ENCODE data around the gene KCNG3.

The KCNG3 gene, protein sequence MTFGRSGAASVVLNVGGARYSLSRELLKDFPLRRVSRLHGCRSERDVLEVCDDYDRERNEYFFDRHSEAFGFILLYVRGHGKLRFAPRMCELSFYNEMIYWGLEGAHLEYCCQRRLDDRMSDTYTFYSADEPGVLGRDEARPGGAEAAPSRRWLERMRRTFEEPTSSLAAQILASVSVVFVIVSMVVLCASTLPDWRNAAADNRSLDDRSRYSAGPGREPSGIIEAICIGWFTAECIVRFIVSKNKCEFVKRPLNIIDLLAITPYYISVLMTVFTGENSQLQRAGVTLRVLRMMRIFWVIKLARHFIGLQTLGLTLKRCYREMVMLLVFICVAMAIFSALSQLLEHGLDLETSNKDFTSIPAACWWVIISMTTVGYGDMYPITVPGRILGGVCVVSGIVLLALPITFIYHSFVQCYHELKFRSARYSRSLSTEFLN

DNA sequence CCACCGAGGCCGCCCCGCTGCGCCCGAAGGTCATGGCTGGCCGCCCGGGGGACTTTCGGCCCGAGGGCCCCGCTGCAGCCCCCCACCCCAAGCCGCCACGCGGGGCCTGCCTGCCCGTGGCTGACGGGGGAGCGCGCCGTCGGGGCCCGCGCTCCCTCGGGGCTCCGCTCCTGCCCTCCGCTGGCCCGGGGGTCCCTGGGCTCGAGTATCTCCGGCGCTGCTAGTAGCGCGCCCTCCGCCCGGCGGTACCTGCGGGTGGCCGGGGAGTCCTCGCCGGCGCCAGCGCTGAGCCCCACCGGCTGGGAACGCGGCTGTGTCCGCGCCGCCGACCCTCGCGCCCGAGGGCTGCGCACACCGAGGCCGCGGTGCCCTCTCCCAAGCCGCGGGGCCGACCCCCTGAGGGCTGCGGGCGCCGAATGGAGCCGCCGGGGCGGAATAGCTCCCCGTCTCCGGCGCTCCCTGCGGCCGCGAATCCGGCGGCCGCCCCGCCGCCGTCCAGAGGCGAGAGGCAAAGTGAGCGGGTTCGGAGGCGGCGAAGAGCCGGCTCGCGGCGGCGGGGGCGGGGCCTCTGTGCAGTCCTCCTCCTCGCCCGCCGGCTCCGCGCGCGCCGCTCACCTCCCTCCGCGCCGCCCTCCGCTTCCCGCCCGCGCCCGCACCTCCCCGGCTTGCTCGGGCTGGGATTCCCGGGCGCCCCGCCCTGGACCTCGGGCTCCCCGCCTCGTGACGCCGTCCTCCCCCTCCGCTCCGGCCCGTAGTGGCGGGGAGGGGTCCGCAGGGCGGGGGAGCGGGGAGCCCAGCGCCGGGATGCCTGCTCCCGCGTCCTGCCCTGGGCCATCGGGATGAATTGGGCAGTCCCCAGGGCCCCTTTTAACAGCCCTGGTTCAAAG, at the start of gene KCNG3:
Gene KCNG3 (minus strand): TSS at position 515 of the 887 bp plus-strand sequence. CDS start 481 bp downstream, at position 34.
- peak; percentile 49 for DNase-seq (ENCODE audit: low spot score)

DNA sequence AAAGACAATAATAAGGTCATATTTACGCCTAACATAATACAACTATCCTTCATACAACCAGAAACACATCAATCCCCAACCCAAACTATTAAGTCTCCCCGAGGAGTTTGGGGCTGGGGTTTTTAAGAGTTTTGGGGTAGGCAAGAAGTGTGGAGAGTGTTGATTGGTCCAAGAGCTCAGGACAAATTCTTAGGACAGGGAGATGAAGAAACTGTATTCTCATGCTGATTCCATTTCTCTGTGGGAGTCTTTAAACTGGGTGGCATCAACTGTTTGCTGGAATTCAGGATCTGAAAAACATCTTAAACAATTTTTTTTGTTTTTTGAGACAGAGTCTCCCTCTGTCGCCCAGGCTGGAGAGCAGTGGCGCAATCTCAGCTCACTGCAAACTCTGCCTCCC, 49.1 kb upstream of the KCNG3 start:
- DNase-seq (ENCODE audit: low spot score) = no peak

DNA sequence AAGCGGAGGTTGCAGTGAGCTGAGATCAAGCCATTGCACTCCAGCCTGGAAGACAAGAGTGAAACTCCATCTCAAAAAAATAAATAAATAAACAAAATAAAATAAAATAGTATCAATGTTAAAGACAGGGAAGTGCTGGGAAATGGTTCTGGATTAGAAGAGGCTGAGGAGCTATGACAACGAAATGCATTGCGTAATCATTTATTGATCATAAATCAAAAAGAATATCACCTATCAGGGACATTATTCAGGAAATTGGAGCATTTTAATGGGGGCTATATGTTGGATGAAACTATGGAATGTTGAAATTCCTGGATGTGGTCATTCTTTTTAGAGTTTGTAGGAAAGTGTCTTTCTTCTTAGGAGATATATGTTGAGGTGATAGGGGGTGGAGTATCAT, 43.7 kb upstream of the KCNG3 start:
- no peak for DNase-seq (ENCODE audit: low spot score)

DNA sequence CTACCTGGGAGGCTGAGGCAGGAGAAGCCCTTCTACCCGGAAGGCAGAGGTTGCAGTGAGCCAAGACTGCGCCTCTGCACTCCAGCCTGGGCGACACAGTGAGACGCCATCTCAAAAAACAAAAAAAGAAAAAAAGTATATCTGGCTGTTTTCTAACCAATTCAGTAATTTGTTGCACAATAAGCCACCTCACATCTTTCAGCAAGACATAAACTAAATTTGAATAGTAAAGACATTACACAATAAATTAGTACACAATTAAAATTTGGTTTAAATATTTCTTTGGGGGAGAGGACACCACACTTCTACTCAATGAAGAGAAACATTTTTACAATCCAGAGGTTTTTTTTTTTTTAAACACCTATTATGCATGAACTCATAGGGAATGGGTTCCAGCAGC, 38.6 kb upstream of the KCNG3 start:
- DNase-seq (ENCODE audit: low spot score) = no peak

DNA sequence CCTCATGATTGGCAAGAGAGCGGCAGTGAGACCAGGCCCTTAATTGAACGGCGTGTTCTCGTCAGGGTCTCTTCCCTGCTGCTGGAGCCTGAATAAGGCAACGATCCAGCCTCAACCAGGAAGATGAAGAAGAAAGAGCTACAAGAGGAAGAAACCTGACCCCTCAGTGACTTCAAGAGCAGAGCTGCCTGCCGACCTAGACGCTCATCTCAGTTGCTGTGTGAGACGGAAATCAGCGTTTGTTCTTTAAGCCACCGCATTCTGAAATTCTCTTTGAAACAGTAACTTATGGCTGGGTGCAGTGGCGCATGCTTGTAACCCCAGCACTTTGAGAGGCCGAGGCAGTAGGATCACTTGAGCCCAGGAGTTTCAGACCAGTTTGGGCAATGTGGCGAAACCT, 29.6 kb upstream of the KCNG3 start:
- no peak for DNase-seq (ENCODE audit: low spot score)

DNA sequence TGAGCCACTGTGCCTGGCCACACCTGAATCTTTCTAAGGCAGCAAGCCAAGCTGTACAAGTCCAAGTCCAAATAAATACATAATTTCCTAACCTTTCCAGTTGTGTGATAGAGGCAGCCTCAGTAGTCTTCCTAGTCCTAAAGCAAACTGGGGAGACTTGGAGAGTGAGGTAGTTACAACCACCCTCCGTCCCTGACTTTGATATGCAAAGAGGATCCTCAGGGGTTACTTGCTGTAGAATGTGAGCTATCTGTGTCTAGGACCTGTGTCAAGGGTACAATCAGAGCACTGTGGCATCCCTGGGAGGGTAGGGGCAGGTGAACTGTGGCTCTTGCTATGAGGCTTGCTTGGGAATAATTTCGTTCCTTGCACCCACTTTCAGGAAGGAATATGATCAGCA, 28.3 kb upstream of the KCNG3 start:
- no peak for DNase-seq (ENCODE audit: low spot score)

DNA sequence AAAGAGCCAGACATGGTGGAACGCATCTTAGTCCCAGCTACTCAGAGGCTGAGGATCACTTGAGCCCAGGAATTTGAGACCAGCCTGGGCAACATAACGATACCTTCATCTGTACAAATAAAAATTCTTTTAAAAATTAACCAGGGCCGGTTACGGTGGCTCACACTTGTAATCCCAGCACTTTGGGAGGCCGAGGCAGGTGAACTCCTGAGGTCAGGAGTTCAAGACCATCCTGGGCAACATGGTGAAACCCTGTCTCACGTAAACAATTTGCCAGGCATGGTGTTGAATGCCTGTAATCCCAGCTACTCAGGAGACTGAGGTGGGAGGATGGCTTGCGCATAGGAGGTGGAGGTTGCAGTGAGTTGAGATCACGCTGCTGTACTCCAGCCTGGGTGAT, 25.8 kb upstream of the KCNG3 start:
- peak; percentile 47 for DNase-seq (ENCODE audit: low spot score)

DNA sequence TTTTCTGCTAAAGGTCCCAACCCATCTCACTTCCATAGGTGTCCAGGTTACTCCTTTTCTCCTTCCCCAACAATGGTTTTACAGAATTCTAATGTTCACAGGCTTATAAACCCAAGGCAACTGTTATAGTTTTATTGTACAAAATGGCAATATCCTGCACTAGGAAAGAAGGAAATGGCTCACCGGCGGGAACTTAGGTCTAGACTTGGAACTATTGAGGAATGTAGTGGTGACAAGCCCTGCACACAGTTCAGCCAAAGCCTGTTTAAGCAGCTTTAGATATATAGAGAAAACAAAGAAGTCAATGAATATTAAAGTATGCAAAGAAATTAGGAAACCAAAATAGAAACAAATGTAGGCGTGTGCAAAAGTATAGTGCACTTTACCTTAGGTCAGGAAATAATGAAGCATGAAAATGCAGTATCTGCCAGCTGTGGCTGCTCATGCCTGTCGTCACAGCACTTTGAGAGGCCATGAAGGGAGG, 22.7 kb upstream of the KCNG3 start:
- no peak for DNase-seq (ENCODE audit: low spot score)

DNA sequence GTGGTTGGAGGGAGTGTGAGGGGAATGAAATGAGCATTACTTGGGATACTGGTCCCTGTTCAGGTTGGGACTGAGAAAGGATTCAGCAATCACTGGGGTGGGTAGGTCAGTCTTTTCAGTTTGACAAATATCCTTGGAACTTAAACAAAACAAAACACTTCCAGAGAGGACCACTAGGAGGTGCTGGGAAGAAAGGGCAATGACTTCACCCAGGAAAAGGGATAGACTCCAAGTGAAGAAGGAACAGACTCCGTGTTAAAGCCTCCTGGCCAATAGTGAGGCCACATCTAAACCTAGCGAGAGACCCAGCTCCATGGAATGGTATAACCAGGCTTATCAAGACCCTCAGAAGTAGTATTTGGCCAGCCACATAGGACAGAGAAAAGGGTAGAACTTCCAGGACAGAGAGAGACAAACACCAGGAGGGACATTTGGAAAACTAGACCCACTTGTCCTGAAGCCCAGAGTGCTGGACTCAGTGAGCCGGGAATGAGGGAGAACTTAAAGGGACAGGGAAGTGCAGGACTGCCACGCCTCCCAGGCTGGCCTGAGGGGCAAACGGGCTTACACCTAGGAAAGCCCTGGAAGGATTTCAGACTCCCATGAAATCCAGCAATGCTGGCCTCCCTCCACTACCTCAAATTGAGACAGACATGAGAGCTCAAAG, 19.6 kb upstream of the KCNG3 start:
- peak; percentile 54 for DNase-seq (ENCODE audit: low spot score)

DNA sequence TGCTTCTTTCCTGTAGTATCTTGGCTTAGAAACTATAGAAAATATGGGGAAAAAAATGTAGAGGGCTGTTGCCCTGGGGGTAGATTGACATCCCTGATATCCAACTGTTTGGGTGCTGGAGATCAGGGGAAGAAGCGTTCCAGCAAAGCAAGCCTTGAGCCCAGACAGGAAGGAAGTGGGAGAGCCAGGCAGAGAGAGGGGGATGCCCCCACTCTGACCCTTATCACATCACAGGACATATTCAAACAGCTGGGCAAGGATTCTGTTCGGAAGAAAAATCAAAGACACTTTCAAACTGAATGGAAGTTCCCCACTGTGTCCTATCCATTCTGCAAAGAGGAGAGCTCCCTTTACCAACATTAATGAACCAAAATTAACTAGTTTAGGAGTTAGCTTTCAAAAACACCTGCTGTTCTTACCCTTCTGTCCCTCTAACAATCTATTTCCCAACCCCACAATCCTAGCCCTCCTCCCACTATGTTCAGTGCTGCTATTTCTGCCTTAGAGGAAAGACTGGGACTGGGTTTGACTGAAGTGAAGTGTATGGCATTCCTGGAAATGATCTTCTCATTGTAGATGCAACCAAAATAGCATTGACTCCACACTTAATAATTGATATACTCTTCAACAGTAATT, 16.9 kb upstream of the KCNG3 start:
- DNase-seq (ENCODE audit: low spot score) = peak; percentile 13

DNA sequence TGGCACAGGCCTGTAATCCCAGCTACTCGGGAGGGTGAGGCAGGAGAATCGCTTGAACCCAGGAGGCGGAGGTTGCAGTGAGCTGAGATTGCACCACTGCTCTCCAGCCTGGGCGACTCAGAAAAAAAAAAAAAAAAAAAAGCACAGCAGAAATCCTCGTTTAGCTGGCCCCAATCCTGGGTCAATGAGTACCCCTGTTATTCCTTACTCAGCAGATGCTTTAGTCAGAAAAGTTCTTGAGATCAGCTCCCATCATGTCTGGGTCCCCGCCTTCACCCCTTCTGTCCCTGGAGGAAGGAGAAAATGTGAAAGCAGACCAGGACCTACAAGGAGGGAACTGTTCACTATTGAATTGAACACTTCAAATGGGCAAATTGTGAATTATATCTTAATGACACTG, 16.4 kb upstream of the KCNG3 start:
- no peak for DNase-seq (ENCODE audit: low spot score)

DNA sequence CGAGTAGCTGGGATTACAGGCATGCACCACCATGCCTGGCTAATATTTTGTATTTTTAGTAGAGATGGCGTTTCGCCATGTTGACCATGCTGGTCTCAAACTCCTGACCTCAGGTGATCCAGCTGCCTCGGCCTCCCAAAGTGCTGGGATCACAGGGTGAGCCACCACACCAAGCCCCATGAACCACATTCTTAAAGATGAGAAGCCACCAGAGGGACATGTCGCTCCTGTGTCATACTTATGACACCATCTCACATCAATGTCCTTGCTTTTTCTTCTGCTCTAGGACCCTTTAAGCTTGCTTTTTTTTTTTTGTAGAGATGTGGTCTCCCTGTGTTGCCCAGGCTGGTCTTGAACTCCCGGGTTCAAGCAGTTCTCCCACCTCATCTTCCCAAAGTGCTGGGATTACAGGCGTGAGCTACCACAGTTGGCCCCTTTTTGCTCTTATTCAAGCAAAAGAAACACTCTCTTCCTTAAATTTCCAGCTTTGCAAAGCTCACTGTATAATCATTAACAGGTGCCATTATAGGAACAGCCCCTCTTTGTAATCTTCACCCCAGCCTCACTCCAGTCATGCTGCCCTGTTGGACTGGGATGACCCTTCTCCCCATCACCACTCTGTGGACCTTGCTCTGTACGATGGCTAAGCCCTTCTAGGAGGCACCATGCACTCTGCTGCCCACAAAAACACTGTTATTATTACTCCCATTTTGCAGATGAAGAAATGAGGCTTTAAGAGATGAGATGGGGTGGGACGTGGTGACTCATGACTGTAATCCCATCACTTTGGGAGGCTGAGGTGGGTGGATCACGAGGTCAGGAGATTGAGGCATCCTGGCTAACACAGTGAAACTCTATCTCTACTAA, 10.8 kb upstream of the KCNG3 start:
- DNase-seq (ENCODE audit: low spot score) = no peak

DNA sequence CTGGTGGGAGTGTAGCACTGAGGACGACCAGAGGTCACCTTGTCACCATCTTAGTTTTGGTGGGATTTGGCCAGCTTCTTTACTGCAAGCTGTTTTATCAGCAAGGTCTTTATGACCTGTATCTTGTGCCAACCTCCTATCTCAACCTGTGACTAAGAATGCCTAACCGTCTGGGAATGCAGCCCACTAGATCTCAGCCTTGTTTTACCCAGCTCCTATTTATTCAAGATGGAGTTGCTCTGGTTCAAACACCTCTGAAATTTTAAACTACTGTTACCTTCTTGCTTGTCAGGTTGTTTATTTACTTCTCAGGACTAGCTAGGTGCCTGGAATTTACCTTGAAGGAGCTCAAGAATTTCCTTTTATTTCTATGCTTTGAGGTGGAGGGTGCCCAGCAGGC, 9.5 kb upstream of the KCNG3 start:
- DNase-seq (ENCODE audit: low spot score) = peak; percentile 45

DNA sequence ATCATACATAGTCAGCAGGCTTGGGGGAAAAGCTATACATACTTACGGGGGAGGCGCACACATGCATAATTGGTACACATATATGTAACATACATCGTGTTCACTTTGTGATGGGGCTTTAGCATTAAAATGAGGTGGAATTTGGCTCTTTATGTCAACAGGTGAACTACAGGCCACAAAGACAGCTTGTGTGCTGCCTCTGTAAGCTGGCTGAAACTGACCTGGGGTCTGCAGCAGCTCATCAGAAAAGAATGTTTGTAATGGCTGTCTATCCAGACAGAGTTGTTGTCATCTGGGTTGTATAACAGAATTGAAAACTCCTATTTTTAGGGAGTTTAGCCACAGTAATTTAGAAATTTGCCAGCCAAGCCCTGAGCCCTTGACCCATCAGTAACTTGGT, 4.7 kb upstream of the KCNG3 start:
- no peak for DNase-seq (ENCODE audit: low spot score)

DNA sequence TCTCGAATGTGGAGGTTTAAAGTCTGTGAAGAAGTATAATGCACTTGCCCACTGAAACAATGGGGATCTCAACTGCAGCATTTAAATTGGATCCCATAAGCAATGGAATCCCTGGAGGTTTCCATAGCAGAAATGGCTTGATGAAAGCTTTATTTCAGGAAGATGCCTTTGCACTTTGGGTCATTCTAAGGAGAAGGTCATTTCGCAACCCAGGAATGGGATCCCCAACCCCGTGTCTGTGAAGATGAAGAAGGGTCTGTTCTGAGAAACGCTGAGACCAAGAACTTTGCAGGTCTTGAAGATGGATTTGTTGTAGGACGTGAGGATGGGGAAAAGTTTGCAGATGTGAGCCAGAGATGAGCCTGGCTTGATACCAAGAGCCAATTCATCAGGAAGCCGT, 1.8 kb upstream of the KCNG3 start:
- DNase-seq (ENCODE audit: low spot score) = no peak

DNA sequence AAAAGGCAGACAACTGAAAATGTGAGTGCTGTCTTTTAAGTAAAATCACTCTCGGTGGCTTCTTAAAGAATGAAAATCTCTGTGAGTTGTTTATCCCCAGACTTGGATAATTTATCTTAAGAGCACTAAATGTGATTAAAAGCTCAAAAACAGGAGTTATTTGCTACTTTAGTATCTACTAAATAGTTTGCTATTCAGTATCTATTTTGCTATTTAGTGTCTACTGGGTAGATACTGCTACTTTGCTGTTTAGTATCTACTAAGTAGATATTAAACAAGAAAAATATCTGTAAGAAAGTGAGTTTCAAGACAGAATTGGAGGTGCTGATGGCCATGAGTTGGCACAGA, 1.4 kb upstream of the KCNG3 start:
- DNase-seq (ENCODE audit: low spot score) = no peak

DNA sequence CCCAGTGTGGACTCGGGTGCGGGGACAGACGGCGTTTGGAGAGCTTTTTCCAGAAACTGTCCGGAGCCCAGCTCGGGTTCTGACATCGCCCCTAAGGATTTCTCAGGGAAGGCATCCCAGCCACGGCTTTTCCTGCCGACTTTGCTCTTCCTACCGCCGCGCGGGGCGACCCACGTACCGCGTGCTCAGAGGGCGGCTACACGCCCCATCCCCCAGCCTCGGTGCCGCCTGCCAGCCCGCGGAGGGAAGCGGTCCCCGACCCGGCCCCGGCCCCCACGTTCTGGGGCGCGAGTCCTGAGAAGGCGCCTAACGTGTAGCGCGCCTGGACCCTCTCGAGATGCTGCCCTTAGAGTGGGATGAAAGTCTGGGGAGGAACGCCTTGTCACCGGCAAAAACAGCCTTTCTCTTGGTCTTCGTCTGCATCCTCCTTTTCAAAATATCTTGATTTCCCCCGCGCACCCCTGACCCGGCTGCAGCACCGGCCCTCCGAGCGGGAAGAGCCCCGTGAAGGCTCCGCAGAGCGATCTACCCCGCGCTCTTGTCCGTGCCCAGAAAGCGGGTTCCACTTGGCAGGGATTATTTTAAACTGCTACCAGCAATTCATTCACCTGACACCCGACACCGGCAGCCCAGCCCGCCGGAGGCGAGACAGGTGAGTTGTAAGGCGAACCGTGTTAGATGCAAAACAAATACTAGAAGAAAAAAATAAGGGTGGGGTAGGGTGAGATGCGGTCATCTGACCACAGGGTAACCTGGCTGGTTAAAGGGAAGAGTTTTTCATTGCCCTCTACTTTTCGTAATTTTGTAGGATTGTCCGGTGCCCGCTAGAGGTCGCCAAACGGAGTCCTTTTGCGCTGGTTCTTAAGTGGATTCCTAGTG, 812 bp upstream of the KCNG3 start:
- DNase-seq (ENCODE audit: low spot score) = peak; percentile 85

DNA sequence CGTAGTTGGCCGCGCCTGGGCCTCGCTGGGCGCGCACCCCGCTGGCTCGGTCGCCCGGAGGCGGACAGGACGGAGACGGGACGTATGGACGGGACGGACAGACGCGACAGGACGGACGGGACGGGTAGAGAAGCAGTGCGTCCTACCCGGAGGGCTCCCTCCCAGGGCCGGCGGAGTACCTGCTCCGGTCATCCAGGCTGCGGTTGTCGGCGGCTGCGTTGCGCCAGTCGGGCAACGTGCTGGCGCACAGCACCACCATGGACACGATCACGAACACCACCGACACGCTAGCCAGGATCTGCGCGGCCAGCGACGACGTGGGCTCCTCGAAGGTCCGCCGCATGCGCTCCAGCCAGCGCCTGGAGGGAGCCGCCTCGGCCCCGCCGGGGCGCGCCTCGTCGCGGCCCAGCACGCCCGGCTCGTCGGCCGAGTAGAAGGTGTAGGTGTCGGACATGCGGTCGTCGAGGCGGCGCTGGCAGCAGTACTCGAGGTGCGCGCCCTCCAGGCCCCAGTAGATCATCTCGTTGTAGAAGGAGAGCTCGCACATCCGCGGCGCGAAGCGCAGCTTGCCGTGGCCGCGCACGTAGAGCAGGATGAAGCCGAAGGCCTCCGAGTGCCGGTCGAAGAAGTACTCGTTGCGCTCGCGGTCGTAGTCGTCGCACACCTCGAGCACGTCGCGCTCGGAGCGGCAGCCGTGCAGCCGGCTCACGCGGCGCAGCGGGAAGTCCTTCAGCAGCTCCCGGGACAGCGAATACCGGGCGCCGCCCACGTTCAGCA, 903 bp downstream of the KCNG3 start:
- no peak for DNase-seq (ENCODE audit: low spot score)

DNA sequence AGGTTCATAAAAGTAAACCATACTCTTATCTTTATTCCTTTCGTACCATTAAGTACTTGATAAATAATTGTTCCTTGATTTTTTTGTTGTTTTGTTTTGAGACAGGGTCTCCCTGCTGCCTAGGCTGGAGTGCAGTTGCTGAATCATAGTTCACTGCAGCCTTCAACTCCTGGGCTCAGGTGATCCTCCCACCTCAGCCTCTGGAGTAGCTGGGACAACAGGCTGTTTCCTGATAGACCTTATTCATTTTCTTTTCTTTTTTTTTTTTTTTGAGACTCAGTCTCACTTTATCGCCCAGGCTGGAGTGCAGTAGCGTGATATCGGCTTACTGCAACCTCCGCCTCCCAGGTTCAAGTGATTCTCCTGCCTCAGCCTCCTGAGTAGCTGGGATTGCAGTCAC, 5.5 kb downstream of the KCNG3 start:
- no peak for DNase-seq (ENCODE audit: low spot score)

All from kidney tubule cell (primary cell).